IMR-90 (cell line): ENCODE measurements around the gene ITIH5. TPM values are rescaled to one million over a fixed set of nuclear protein-coding genes. Genes with fewer than 3 reads are reported as not detected.

Source experiments
- ATAC-seq: fragments of 200-7000 bp; cut with Tn5 transposase; 2 replicates; pipeline ENCODE4 v1.9.1; 2020; ENCODE audit warnings: low read depth, mild to moderate bottlenecking, moderate library complexity
- BruUV-seq: library from RNA; stranded (reverse); fragments of 400-500 nt; replicated peaks from 2 replicates; lab custom pipeline; 2021; lab: Mats Ljungman, UMichigan
- CTCF ChIA-PET: fragments of 300-600 bp; formaldehyde crosslinking; extraction: SDS; loops from one replicate; lab custom pipeline; 2021; ENCODE audit warnings: antibody characterized with exemption; lab: Yijun Ruan, JAX
- POLR2A ChIA-PET: fragments of 300-600 bp; sonication (Branson Sonifier 250); formaldehyde crosslinking; loops from one replicate; lab custom pipeline; 2022; ENCODE audit warnings: antibody characterized with exemption; ENCODE audit not compliant: unreplicated experiment; lab: Charles Lee
- DNase-seq: peaks from one replicate; pipeline ENCODE4 v3.0.0; 2013
- H2AFZ ChIP-seq: replicated peaks from 2 replicates; pipeline ENCODE3; 2013; ENCODE audit warnings: low read length, mild to moderate bottlenecking; ENCODE audit not compliant: poor library complexity
- H2AK5ac ChIP-seq: 2 replicates; pipeline ENCODE4 v1.6.1; 2013; ENCODE audit warnings: low read depth, low read length, inconsistent platforms
- H2AK9ac ChIP-seq: replicated peaks from 2 replicates; pipeline ENCODE3; 2013; ENCODE audit warnings: mild to moderate bottlenecking, low read depth, low read length, moderate library complexity; ENCODE audit not compliant: poor library complexity
- H2BK120ac ChIP-seq: 2 replicates; pipeline ENCODE4 v1.6.1; 2013; ENCODE audit warnings: low read depth, low read length, inconsistent platforms
- H2BK15ac ChIP-seq: 3 replicates; pipeline ENCODE4 v1.6.1; 2013; ENCODE audit warnings: low read depth, low read length, inconsistent platforms
- H2BK20ac ChIP-seq: 2 replicates; pipeline ENCODE4 v1.6.1; 2013; ENCODE audit warnings: low read depth, mild to moderate bottlenecking, inconsistent platforms, low read length, moderate library complexity
- H2BK5ac ChIP-seq: 2 replicates; pipeline ENCODE4 v1.6.1; 2013; ENCODE audit warnings: mild to moderate bottlenecking, low read depth, low read length, inconsistent platforms; ENCODE audit not compliant: poor library complexity, severe bottlenecking
- H3K14ac ChIP-seq: replicated peaks from 2 replicates; pipeline ENCODE4 v1.6.1; 2013; ENCODE audit warnings: low read depth, low read length, inconsistent platforms
- H3K18ac ChIP-seq: 2 replicates; pipeline ENCODE4 v1.6.1; 2013; ENCODE audit warnings: low read depth, low read length, control low read depth
- H3K23ac ChIP-seq: 2 replicates; pipeline ENCODE4 v1.6.1; 2013; ENCODE audit warnings: low read depth, low read length, inconsistent platforms
- H3K27ac ChIP-seq: 2 replicates; pipeline ENCODE4 v1.5.1; 2013; ENCODE audit warnings: mild to moderate bottlenecking, control low read depth, low read length; ENCODE audit not compliant: insufficient read depth
- H3K27me3 ChIP-seq: 2 replicates; pipeline ENCODE4 v1.6.1; 2013; ENCODE audit warnings: low read length; ENCODE audit not compliant: control insufficient read depth, insufficient read depth
- H3K36me3 ChIP-seq: 2 replicates; pipeline ENCODE4 v1.6.1; 2013; ENCODE audit warnings: low read length, mixed read lengths; ENCODE audit not compliant: control insufficient read depth, insufficient read depth
- H3K4ac ChIP-seq: 2 replicates; pipeline ENCODE4 v1.6.1; 2013; ENCODE audit warnings: low read depth, low read length, inconsistent platforms
- H3K4me1 ChIP-seq: 2 replicates; pipeline ENCODE4 v1.6.1; 2013; ENCODE audit warnings: low read length, mixed read lengths; ENCODE audit not compliant: control insufficient read depth, insufficient read depth
- H3K4me2 ChIP-seq: 2 replicates; pipeline ENCODE4 v1.6.1; 2013; ENCODE audit warnings: low read depth, mild to moderate bottlenecking, control low read depth, low read length, moderate library complexity
- H3K4me3 ChIP-seq: 2 replicates; pipeline ENCODE4 v1.5.1; 2013; ENCODE audit warnings: low read depth, mild to moderate bottlenecking, control low read depth, low read length, moderate library complexity; ENCODE audit not compliant: insufficient read depth
- H3K56ac ChIP-seq: 2 replicates; pipeline ENCODE4 v1.6.1; 2013; ENCODE audit warnings: low read length, inconsistent platforms; ENCODE audit not compliant: insufficient read depth; ENCODE audit errors: extremely low read depth
- H3K79me1 ChIP-seq, 2 experiments: 2 replicates each; pipeline ENCODE4 v1.6.1; 2013; ENCODE audit warnings: low read length in 2 of 2, inconsistent platforms in 1 of 2, low read depth in 1 of 2
- H3K9ac ChIP-seq: 2 replicates; pipeline ENCODE4 v1.6.1; 2013; ENCODE audit warnings: low read depth, low read length, control low read depth
- H3K9me1 ChIP-seq: 2 replicates; pipeline ENCODE4 v1.6.1; 2013; ENCODE audit warnings: low read length, inconsistent platforms; ENCODE audit not compliant: insufficient read depth
- H3K9me3 ChIP-seq: 2 replicates; pipeline ENCODE4 v1.6.1; 2013; ENCODE audit warnings: low read length; ENCODE audit not compliant: control insufficient read depth, insufficient read depth
- H4K20me1 ChIP-seq: 2 replicates; pipeline ENCODE4 v1.6.1; 2013; ENCODE audit warnings: low read length, inconsistent platforms; ENCODE audit not compliant: insufficient read depth
- H4K5ac ChIP-seq: 2 replicates; pipeline ENCODE4 v1.6.1; 2013; ENCODE audit warnings: mild to moderate bottlenecking, low read depth, low read length, control low read depth
- H4K8ac ChIP-seq, 2 experiments: 2 replicates each; pipeline ENCODE4 v1.6.1; 2013; ENCODE audit warnings: low read depth in 2 of 2, low read length in 2 of 2, control low read depth in 1 of 2, inconsistent platforms in 1 of 2
- H4K91ac ChIP-seq: 2 replicates; pipeline ENCODE4 v1.6.1; 2013; ENCODE audit warnings: low read depth, low read length, inconsistent platforms; ENCODE audit not compliant: insufficient read depth
- BHLHE40 ChIP-seq: fragments of 150-350 bp; IDR thresholded peaks from 2 replicates; pipeline ENCODE4 v1.6.1; 2016; ENCODE audit warnings: mild to moderate bottlenecking, low read depth, low read length
- MAZ ChIP-seq: IDR thresholded peaks from 2 replicates; pipeline ENCODE4 v1.6.1; 2012; ENCODE audit warnings: low read depth, mild to moderate bottlenecking, low read length, improper control_type of control experiment, moderate library complexity, borderline replicate concordance
- MXI1 ChIP-seq: IDR thresholded peaks from 2 replicates; pipeline ENCODE4 v1.6.1; 2012; ENCODE audit warnings: low read depth, mild to moderate bottlenecking, low read length, moderate library complexity, borderline replicate concordance
- RCOR1 ChIP-seq: IDR thresholded peaks from 2 replicates; pipeline ENCODE4 v1.6.1; 2012; ENCODE audit warnings: mild to moderate bottlenecking, low read length, improper control_type of control experiment; ENCODE audit not compliant: insufficient replicate concordance
- USF2 ChIP-seq: fragments of 150-350 bp; IDR thresholded peaks from 2 replicates; pipeline ENCODE4 v1.6.1; 2017; ENCODE audit warnings: mild to moderate bottlenecking, antibody characterized with exemption, low read length, low read depth
- WGBS, 2 experiments: methylation state at CpG; one replicate each; pipeline versions ENCODE4 v1.1.5 to v1.1.7; 2013; ENCODE audit warnings: missing lambda C conversion rate in 2 of 2; ENCODE audit not compliant: insufficient read length in 1 of 2; ENCODE audit errors: extremely low coverage in 2 of 2; 5-methylcytosine and 5-hydroxymethylcytosine counted together
- dilution Hi-C: fragments of 300-500 bp; cut with HindIII; formaldehyde crosslinking; loops from one replicate; pipeline ENCODE4 v1.14.3; 2018; ENCODE audit warnings: low sequenced_read_pairs; ENCODE audit not compliant: unreplicated experiment
- in situ Hi-C: fragments of 300-500 bp; cut with MboI; formaldehyde crosslinking; loops from 3 replicates; pipeline ENCODE4 v1.14.3; 2019; ENCODE audit warnings: low sequenced_read_pairs, inconsistent platforms, mixed read lengths
- intact Hi-C: fragments of 100-400 bp; cut with micrococcal nuclease; formaldehyde crosslinking; loops from 2 replicates; pipeline ENCODE4 v1.10.0; 2022
- polyA plus RNA-seq, 3 experiments: library from polyadenylated mRNA; depleted of rRNA; stranded (reverse); fragments of >200 nt; gene quantifications; 2 replicates each; pipeline ENCODE4 v1.2.3, GENCODE V29; 2012; ENCODE audit warnings: low replicate concordance in 1 of 3
- total RNA-seq: library from RNA; depleted of rRNA; stranded (reverse); fragments of >200 nt; gene quantifications from 2 replicates; pipeline ENCODE4 v1.2.3, GENCODE V29; 2012

ITIH5 gene
- total and polyA plus RNA-seq, 2 of the 4 experiments (the other 2 are of a cell fraction), result under 0.01 to 0.07 TPM

- ATAC-seq (no peak), DNase-seq (no peak)
- Histone ChIP-seq H3K27ac (no peak overlapping the region), H3K4me1 (peaks cover 2% of the 10 kb centered on the region; the same call in 1 of the 2 replicates), H3K14ac (no peak overlapping the region), H2BK15ac (no peak overlapping the region), H2AK9ac (no peak overlapping the region), H3K4ac (no peak overlapping the region), H3K79me1 (no peaks in the 10 kb centered on the region), H3K36me3 (no peaks in the 10 kb centered on the region), H2BK5ac (no peak overlapping the region), H3K9me1 (no peaks in the 10 kb centered on the region), H2BK120ac (no peak overlapping the region), H4K20me1 (no peaks in the 10 kb centered on the region), H4K8ac (no peak overlapping the region), H2AK5ac (no peak overlapping the region), H2BK20ac (no peak overlapping the region), H3K4me2 (no peak overlapping the region), H3K4me3 (no peak overlapping the region), H4K5ac (no peak overlapping the region), H3K23ac (no peak overlapping the region), H3K27me3 (no peaks in the 10 kb centered on the region), H3K18ac (no peak overlapping the region), H3K9me3 (no peaks in the 10 kb centered on the region), H3K9ac (no peak overlapping the region), H2AFZ (no peak overlapping the region), H3K56ac (no peak overlapping the region), H4K91ac (no peak overlapping the region)
- TF ChIP-seq RCOR1 (no peak), USF2 (no peak), BHLHE40 (no peak), MAZ (no peak), MXI1 (no peak)
- intact Hi-C loops, result no loop called here
- ChIA-PET CTCF (interaction anchor here (0.6 kb wide), 1 partner anchor 230 kb away, joined by 3 read pairs; no protein-coding TSS in a partner anchor), POLR2A (no interaction called here)
- dilution Hi-C loops, result no loop called here
- no TSS peak for BruUV-seq
- in situ Hi-C loops, result no loop called here
- no CpG with 5 or more reads among the region's 2 CpGs for WGBS, 2 experiments
Observed at GRCh38 chr10:7618461-7618860, 48.3 kb downstream of the ITIH5 start.
